Activated CD8-positive, alpha-beta memory T cell treated with anti-CD3 and anti-CD28 coated beads, Interleukin-2, amount 50 U/mL, for 24 hours (primary cell): ENCODE results near the gene LRRTM3.

Experiments
- DNase-seq: peaks from one replicate; pipeline ENCODE4 v3.0.0-alpha.2; 2020; ENCODE audit errors: extremely low read depth

Gene LRRTM3

GRCh38 chr10:66934711-66935110, 8.9 kb downstream of the LRRTM3 start:
- no peak for DNase-seq

GRCh38 chr10:66940965-66941364, 15.1 kb downstream of the LRRTM3 start:
- DNase-seq = no peak

GRCh38 chr10:66941491-66941890, 15.7 kb downstream of the LRRTM3 start:
- no peak for DNase-seq

- no peak for DNase-seq
Measured at GRCh38 chr10:66942407-66942806, 16.6 kb downstream of the LRRTM3 start.

GRCh38 chr10:66943590-66943989, 17.8 kb downstream of the LRRTM3 start:
- no peak for DNase-seq

GRCh38 chr10:66951896-66952295, 26.1 kb downstream of the LRRTM3 start:
- no peak for DNase-seq

GRCh38 chr10:66958466-66958865, 32.6 kb downstream of the LRRTM3 start:
- no peak for DNase-seq

- no peak for DNase-seq
Measured at GRCh38 chr10:66964946-66965345, 39.1 kb downstream of the LRRTM3 start.

- DNase-seq = no peak
Measured at GRCh38 chr10:66980246-66980815, 54.5 kb downstream of the LRRTM3 start.

- DNase-seq = no peak
Measured at GRCh38 chr10:66981361-66982052, 55.7 kb downstream of the LRRTM3 start.

- DNase-seq = no peak
Measured at GRCh38 chr10:66982053-66982420, 56.2 kb downstream of the LRRTM3 start.

GRCh38 chr10:66982792-66983474, 57.1 kb downstream of the LRRTM3 start:
- DNase-seq = no peak

- no peak for DNase-seq
Measured at GRCh38 chr10:66983475-66983818, 57.6 kb downstream of the LRRTM3 start.

- DNase-seq = no peak
Measured at GRCh38 chr10:66990143-66990830, 64.5 kb downstream of the LRRTM3 start.

GRCh38 chr10:66996996-66997395, 71.2 kb downstream of the LRRTM3 start:
- no peak for DNase-seq

- DNase-seq = no peak
Measured at GRCh38 chr10:66999762-67000545, 74.1 kb downstream of the LRRTM3 start.

- no peak for DNase-seq
Measured at GRCh38 chr10:67004690-67005089, 78.9 kb downstream of the LRRTM3 start.

GRCh38 chr10:67005981-67006380, 80.1 kb downstream of the LRRTM3 start:
- no peak for DNase-seq

GRCh38 chr10:67011480-67011879, 85.6 kb downstream of the LRRTM3 start:
- DNase-seq = no peak

GRCh38 chr10:67011981-67012380, 86.1 kb downstream of the LRRTM3 start:
- no peak for DNase-seq

- no peak for DNase-seq
Measured at GRCh38 chr10:67015225-67015624, 89.4 kb downstream of the LRRTM3 start.

GRCh38 chr10:67017218-67017617, 91.4 kb downstream of the LRRTM3 start:
- no peak for DNase-seq
